ENCODE data around the gene HACL1. TPM values are rescaled to one million over a fixed set of nuclear protein-coding genes. Genes with fewer than 3 reads are reported as not detected.

HACL1 gene
- total RNA-seq = 16.9 and 21.7 TPM in 2 replicates

GRCh38 chr3:15601399-15602145, at the start of gene HACL1, which contains the start of gene BTD:
TSS of gene HACL1 (minus strand) at chr3:15601569. CDS start at chr3:15601463, 106 bp downstream.
TSS of gene BTD (plus strand) at chr3:15601745. CDS start at chr3:15635440, 33,695 bp downstream.

GRCh38 chr3:15521573-15521965, 79.8 kb downstream of the HACL1 start, which contains the start of gene COLQ:
TSS of gene COLQ (minus strand) at chr3:15521706. CDS start at chr3:15521625, 81 bp downstream.

Other genes with a start within 250 kb of the HACL1 start
- 30.1 and 36.4 TPM in 2 replicates for gene METTL6, start 174.0 kb downstream of the HACL1 start, total RNA-seq
- 22.0 and 24.0 TPM in 2 replicates for gene EAF1, start 174.0 kb downstream of the HACL1 start, total RNA-seq
- gene COLQ, start 79.9 kb downstream of the HACL1 start, total RNA-seq = 0.66 and 0.75 TPM in 2 replicates
- gene BTD, start 176 bp upstream of the HACL1 start, total RNA-seq = 13.1 and 22.5 TPM in 2 replicates
- gene ANKRD28, start 196.4 kb upstream of the HACL1 start, total RNA-seq = 206 and 218 TPM in 2 replicates